Hepatocyte (in vitro differentiated cells): ENCODE measurements around the gene ADGRD2.

Source experiments
- EZH2phosphoT487 ChIP-seq: fragments of 200-600 bp; sonication (generic); IDR thresholded peaks from one replicate; pipeline ENCODE4 v1.6.1; 2018; ENCODE audit warnings: antibody characterized with exemption, mild to moderate bottlenecking, low read depth, moderate library complexity; ENCODE audit not compliant: unreplicated experiment, severe bottlenecking
- TF ChIP-seq, protein P1 (sequence below): fragments of 200-600 bp; sonication (generic); IDR thresholded peaks from 2 replicates; pipeline ENCODE4 v1.5.1; 2016; ENCODE audit warnings: antibody characterized with exemption, mild to moderate bottlenecking; ENCODE audit not compliant: poor library complexity

DNA sequence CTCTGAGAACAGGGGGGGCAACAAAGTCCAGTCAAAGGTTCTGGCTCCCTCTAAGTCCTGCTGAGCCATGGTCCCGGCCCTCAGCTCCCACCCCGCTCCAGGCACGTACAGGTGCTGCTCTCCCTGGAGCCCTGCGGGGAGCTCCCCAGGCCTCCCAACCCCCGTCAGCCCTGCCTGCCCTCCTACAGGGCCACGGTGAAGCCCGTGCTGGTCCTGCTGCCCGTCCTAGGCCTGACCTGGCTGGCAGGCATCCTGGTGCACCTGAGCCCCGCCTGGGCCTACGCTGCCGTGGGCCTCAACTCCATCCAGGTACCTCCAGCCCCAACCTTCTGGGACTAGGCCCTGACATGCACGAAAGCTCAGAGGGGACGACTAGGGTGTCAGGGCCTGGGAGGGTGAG lies 20.1 kb downstream of the ADGRD2 start:
- TF ChIP-seq, protein P1, sequence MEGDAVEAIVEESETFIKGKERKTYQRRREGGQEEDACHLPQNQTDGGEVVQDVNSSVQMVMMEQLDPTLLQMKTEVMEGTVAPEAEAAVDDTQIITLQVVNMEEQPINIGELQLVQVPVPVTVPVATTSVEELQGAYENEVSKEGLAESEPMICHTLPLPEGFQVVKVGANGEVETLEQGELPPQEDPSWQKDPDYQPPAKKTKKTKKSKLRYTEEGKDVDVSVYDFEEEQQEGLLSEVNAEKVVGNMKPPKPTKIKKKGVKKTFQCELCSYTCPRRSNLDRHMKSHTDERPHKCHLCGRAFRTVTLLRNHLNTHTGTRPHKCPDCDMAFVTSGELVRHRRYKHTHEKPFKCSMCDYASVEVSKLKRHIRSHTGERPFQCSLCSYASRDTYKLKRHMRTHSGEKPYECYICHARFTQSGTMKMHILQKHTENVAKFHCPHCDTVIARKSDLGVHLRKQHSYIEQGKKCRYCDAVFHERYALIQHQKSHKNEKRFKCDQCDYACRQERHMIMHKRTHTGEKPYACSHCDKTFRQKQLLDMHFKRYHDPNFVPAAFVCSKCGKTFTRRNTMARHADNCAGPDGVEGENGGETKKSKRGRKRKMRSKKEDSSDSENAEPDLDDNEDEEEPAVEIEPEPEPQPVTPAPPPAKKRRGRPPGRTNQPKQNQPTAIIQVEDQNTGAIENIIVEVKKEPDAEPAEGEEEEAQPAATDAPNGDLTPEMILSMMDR, result no peak
- TF ChIP-seq EZH2phosphoT487, result no peak
